PC-3 (cell line): ENCODE data around the gene GTF3A. TPM values are rescaled to one million over a fixed set of nuclear protein-coding genes. Genes with fewer than 3 reads are reported as not detected.
A peak's percentile ranks its signal among the peaks of the same experiment; 100 is the strongest.

ENCODE experiments used
- ATAC-seq: fragments of 200-7000 bp; cut with Tn5 transposase; 2 replicates; pipeline ENCODE4 v1.9.1; 2020; ENCODE audit warnings: mild to moderate bottlenecking, moderate library complexity
- BruUV-seq: library from RNA; stranded (reverse); fragments of 400-500 nt; replicated peaks from 2 replicates; lab custom pipeline; 2021; lab: Mats Ljungman, UMichigan
- CTCF ChIA-PET: fragments of 300-600 bp; sonication (Branson Sonifier 250); formaldehyde crosslinking; loops from one replicate; lab custom pipeline; 2022; ENCODE audit warnings: antibody characterized with exemption; lab: Charles Lee
- POLR2A ChIA-PET: fragments of 300-600 bp; sonication (Branson Sonifier 250); formaldehyde crosslinking; loops from one replicate; lab custom pipeline; 2022; ENCODE audit warnings: antibody characterized with exemption; ENCODE audit not compliant: unreplicated experiment; lab: Charles Lee
- DNase-seq: peaks from one replicate; pipeline ENCODE4 v3.0.0-alpha.2; 2015
- H2AFZ ChIP-seq: fragments of 300-600 bp; sonication (generic); 2 replicates; pipeline ENCODE4 v1.6.0; 2016; ENCODE audit warnings: antibody characterized with exemption, low read length
- H3F3A ChIP-seq: fragments of 300-600 bp; sonication (generic); one replicate; pipeline ENCODE4 v1.6.0; 2017; ENCODE audit warnings: antibody characterized with exemption, low read length, control low read depth, mild to moderate bottlenecking; ENCODE audit not compliant: unreplicated experiment
- H3K27ac ChIP-seq: fragments of 300-600 bp; sonication (generic); 2 replicates; pipeline ENCODE4 v1.5.1; 2016; ENCODE audit warnings: mild to moderate bottlenecking, low read length
- H3K27me3 ChIP-seq: fragments of 300-600 bp; sonication (generic); 2 replicates; pipeline ENCODE4 v1.6.1; 2016; ENCODE audit warnings: low read length, mixed read lengths
- H3K36me3 ChIP-seq: fragments of 300-600 bp; sonication (generic); 2 replicates; pipeline ENCODE4 v1.6.1; 2016; ENCODE audit warnings: low read depth, mixed run types, low read length, mixed read lengths
- H3K4me1 ChIP-seq: fragments of 300-600 bp; sonication (generic); 2 replicates; pipeline ENCODE4 v1.5.1; 2016; ENCODE audit warnings: low read length; ENCODE audit not compliant: insufficient read depth
- H3K4me2 ChIP-seq: fragments of 300-600 bp; sonication (generic); 2 replicates; pipeline ENCODE4 v1.6.0; 2016; ENCODE audit warnings: low read length
- H3K4me3 ChIP-seq: fragments of 300-600 bp; sonication (generic); 2 replicates; pipeline ENCODE4 v1.5.1; 2016; ENCODE audit warnings: mild to moderate bottlenecking, low read length, mixed read lengths
- H3K79me2 ChIP-seq: fragments of 300-600 bp; sonication (generic); 2 replicates; pipeline ENCODE4 v1.6.1; 2017; ENCODE audit warnings: low read length, mixed read lengths
- H3K9ac ChIP-seq: fragments of 300-600 bp; sonication (generic); 2 replicates; pipeline ENCODE4 v1.6.0; 2016; ENCODE audit warnings: mild to moderate bottlenecking, low read length
- H3K9me2 ChIP-seq: fragments of 300-600 bp; sonication (generic); replicated peaks from 2 replicates; pipeline ENCODE4 v1.6.1; 2016; ENCODE audit warnings: mixed run types, low read length, mixed read lengths
- H3K9me3 ChIP-seq: fragments of 300-600 bp; sonication (generic); 2 replicates; pipeline ENCODE4 v1.6.1; 2016; ENCODE audit warnings: low read length, mixed read lengths
- H4K20me1 ChIP-seq: fragments of 300-600 bp; sonication (generic); 2 replicates; pipeline ENCODE4 v1.6.1; 2016; ENCODE audit warnings: low read length, mixed read lengths
- EZH2 ChIP-seq: fragments of 300-600 bp; sonication (generic); IDR thresholded peaks from one replicate; pipeline ENCODE4 v1.6.1; 2017; ENCODE audit warnings: antibody characterized with exemption, mild to moderate bottlenecking, low read length; ENCODE audit not compliant: unreplicated experiment
- EZH2phosphoT487 ChIP-seq: fragments of 300-600 bp; sonication (generic); IDR thresholded peaks from 2 replicates; pipeline ENCODE4 v1.6.1; 2018; ENCODE audit warnings: mild to moderate bottlenecking, antibody characterized with exemption, low read length, borderline replicate concordance
- intact Hi-C: fragments of 100-400 bp; cut with micrococcal nuclease; formaldehyde crosslinking; loops from 2 replicates; pipeline ENCODE4 v1.9.0; 2023
- total RNA-seq: library from RNA; depleted of rRNA; stranded (reverse); fragments of >200 nt; gene quantifications from 2 replicates; pipeline ENCODE4 v1.2.3, GENCODE V29; 2014
- TF ChIP-seq, protein P1 (sequence below): fragments of 300-600 bp; sonication (generic); conservative IDR thresholded peaks from 2 replicates; pipeline ENCODE4 v1.5.1; 2017; ENCODE audit warnings: antibody characterized with exemption, low read depth, mild to moderate bottlenecking, low read length

The GTF3A gene
- total RNA-seq, 1 experiment from 2014 or later = 201 TPM

DNA sequence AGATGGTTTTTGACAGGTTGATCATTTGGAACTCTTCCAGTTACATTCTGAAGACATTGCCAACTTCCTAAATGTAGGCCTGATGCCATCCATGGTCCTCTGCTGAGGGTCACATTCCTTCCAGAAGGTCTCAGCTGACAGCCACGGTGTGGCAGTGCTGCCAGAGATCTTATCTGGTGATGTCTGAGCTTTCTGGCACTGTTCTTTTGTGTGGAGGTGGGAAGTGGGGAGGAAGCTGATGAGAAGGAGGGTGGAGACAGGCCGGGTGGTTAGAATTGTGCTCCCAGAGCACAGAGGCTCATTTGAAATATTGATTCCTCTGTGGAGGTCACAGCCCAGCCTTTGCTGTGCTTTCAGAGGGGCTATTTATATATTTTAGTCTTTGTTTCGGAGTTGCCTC lies 42.1 kb downstream of the GTF3A start:
- H3K36me3 ChIP-seq = no peaks in the 10 kb centered on the region
- H3K4me3 ChIP-seq = no peak overlapping the region
- H2AFZ ChIP-seq = no peak overlapping the region
- no TSS peak for BruUV-seq
- H4K20me1 ChIP-seq = no peaks in the 10 kb centered on the region
- H3K4me1 ChIP-seq = peaks cover 4% of the 10 kb centered on the region; the same call in 1 of the 2 replicates
- CTCF ChIA-PET = no interaction called here
- ATAC-seq = no peak
- H3K27me3 ChIP-seq = no peaks in the 10 kb centered on the region
- no peak overlapping the region for H3K27ac ChIP-seq
- H3K9me2 ChIP-seq = no peaks in the 10 kb centered on the region
- TF ChIP-seq EZH2phosphoT487 = no peak
- TF ChIP-seq, protein P1, sequence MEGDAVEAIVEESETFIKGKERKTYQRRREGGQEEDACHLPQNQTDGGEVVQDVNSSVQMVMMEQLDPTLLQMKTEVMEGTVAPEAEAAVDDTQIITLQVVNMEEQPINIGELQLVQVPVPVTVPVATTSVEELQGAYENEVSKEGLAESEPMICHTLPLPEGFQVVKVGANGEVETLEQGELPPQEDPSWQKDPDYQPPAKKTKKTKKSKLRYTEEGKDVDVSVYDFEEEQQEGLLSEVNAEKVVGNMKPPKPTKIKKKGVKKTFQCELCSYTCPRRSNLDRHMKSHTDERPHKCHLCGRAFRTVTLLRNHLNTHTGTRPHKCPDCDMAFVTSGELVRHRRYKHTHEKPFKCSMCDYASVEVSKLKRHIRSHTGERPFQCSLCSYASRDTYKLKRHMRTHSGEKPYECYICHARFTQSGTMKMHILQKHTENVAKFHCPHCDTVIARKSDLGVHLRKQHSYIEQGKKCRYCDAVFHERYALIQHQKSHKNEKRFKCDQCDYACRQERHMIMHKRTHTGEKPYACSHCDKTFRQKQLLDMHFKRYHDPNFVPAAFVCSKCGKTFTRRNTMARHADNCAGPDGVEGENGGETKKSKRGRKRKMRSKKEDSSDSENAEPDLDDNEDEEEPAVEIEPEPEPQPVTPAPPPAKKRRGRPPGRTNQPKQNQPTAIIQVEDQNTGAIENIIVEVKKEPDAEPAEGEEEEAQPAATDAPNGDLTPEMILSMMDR = no peak
- TF ChIP-seq EZH2 = no peak
- no peak for DNase-seq
- H3K4me2 ChIP-seq = no peak overlapping the region
- POLR2A ChIA-PET = interaction anchor here (0.6 kb wide), 1 partner anchor 15 kb away, joined by 6 read pairs; no protein-coding TSS in a partner anchor
- intact Hi-C loops = no loop called here
- no peaks in the 10 kb centered on the region for H3K79me2 ChIP-seq
- no peaks in the 10 kb centered on the region for H3K9me3 ChIP-seq
- no peak overlapping the region for H3K9ac ChIP-seq
- no peaks in the 10 kb centered on the region for H3F3A ChIP-seq

DNA sequence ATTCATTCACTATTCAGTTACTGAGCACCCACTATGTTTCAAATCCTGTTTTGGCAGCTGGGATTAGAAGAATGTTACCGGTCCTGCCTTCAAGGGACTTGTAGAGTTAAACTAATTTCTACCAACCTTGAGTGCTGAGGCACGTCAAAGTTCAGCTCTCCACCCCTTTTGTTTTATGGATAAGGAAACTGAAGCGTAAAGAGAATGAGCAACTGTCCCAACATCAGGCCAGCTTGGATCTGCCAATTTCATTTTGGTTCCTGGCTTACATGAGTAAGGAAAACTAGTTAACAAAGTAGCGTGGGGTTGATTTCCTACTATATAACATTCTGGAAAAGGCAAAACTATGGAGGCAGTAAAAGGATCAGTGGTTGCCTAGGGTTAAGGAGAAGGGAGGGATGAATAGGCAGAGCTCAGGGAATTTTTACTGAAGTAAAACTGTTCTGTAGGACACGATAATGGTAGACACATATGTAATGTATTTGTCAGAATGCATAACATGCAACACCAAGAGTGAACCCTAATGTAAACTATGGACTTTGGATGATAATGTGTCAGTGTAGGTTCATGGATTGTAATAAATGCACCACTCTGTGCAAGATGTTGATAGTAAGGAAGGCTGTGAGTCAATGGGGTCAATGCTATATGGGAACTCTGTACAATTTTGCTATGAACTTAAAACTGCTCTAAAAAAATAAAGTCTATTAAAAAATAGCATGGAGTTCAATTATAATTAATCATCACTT lies 45.8 kb downstream of the GTF3A start:
- no peaks in the 10 kb centered on the region for H3K36me3 ChIP-seq
- no TSS peak for BruUV-seq
- DNase-seq = no peak
- CTCF ChIA-PET = no interaction called here
- TF ChIP-seq EZH2 (no peak), EZH2phosphoT487 (no peak)
- TF ChIP-seq, protein P1 = no peak
- POLR2A ChIA-PET = no interaction called here
- no peaks in the 10 kb centered on the region for H3K27me3 ChIP-seq
- H3K27ac ChIP-seq = no peak overlapping the region
- no peaks in the 10 kb centered on the region for H3F3A ChIP-seq
- no peaks in the 10 kb centered on the region for H3K9me2 ChIP-seq
- H4K20me1 ChIP-seq = no peaks in the 10 kb centered on the region
- no peaks in the 10 kb centered on the region for H3K9me3 ChIP-seq
- no peak overlapping the region for H3K4me3 ChIP-seq
- no peak for ATAC-seq
- H3K79me2 ChIP-seq = no peaks in the 10 kb centered on the region
- no peak overlapping the region for H2AFZ ChIP-seq
- peaks cover 16% of the 10 kb centered on the region for H3K4me1 ChIP-seq
- intact Hi-C loops = no loop called here
- H3K4me2 ChIP-seq = no peak overlapping the region
- no peak overlapping the region for H3K9ac ChIP-seq

DNA sequence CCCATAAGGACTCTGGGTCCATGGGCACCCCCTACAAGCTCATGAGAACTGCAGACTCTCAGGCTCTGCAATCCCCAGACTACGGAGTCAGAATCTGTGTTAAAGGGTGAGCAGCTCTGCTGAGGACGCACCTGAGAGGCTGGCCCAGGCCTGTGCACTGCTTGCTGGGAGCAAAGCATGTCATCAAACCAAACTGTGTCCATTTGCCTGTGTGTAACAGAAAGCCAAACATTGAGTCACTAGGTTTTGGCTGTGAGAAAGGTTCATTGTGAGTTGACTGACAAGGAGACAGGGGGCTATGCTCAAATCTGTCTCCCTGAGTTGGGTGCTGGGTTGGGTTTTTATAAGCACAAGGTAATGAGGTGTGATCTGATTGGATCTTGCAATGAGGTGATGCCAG lies 48.0 kb downstream of the GTF3A start:
- no peaks in the 10 kb centered on the region for H3K9me2 ChIP-seq
- ATAC-seq (peak; percentile 58), DNase-seq (peak; percentile 78)
- BruUV-seq = no TSS peak
- no peaks in the 10 kb centered on the region for H3K79me2 ChIP-seq
- H3K36me3 ChIP-seq = no peaks in the 10 kb centered on the region
- H3K27ac ChIP-seq = peak overlapping the region; percentile 79
- H3K9ac ChIP-seq = peak overlapping the region; percentile 13; the same call in 1 of the 2 replicates
- no peak for TF ChIP-seq EZH2
- TF ChIP-seq EZH2phosphoT487 = no peak
- TF ChIP-seq, protein P1 = no peak
- H3K27me3 ChIP-seq = no peaks in the 10 kb centered on the region
- ChIA-PET POLR2A (no interaction called here), CTCF (no interaction called here)
- H3K4me2 ChIP-seq = peak overlapping the region; percentile 56
- no peak overlapping the region for H3K4me3 ChIP-seq
- peak overlapping the region; percentile 46; the same call in 1 of the 2 replicates for H2AFZ ChIP-seq
- H3K4me1 ChIP-seq = peaks cover 19% of the 10 kb centered on the region
- H3K9me3 ChIP-seq = no peaks in the 10 kb centered on the region
- intact Hi-C loops = no loop called here
- H3F3A ChIP-seq = no peaks in the 10 kb centered on the region
- no peaks in the 10 kb centered on the region for H4K20me1 ChIP-seq
